Measurements from ENCODE around the gene PHF21A. TPM values are rescaled to one million over a fixed set of nuclear protein-coding genes. Genes with fewer than 3 reads are reported as not detected.

The PHF21A gene
- total and polyA plus RNA-seq, 7 donors, result 4.1 to 21.3 (median 17.2) TPM

- DNase-seq (no peak), ATAC-seq (no peak)
- WGBS, 3 donors, result 93 to 97% (median 94%) methylated on average over 2 of the region's 2 CpGs
- H3K4me1 ChIP-seq, result peaks cover 55% of the 10 kb centered on the region
- H3K27ac ChIP-seq, result no peak overlapping the region
- no peaks in the 10 kb centered on the region for H3K9me3 ChIP-seq
- intact Hi-C loops (cut with DNase I), result loop anchor here in 1 of 2 donors (10.0 kb wide), 1 partner anchor 234 kb away; no protein-coding TSS in a partner anchor
- H3K4me3 ChIP-seq, result no peak overlapping the region
- no peaks in the 10 kb centered on the region for H3K27me3 ChIP-seq (ENCODE audit: insufficient read depth in 3 of 3, low read length in 2 of 3)
- no peaks in the 10 kb centered on the region for H3K36me3 ChIP-seq (ENCODE audit: insufficient read depth in 1 of 2, low read depth in 1 of 2)
- TF ChIP-seq CTCF (IDR thresholded peaks at IDR 0.05), result no peak
These were observed 12.5 kb downstream of the PHF21A start for GRCh38 chr11:46108751-46109150.

GRCh38 chr11:46107780-46108179, 13.5 kb downstream of the PHF21A start:
- Histone ChIP-seq H3K4me1 (peaks cover 50% of the 10 kb centered on the region), H3K36me3 (ENCODE audit: insufficient read depth in 1 of 2, low read depth in 1 of 2) (no peaks in the 10 kb centered on the region), H3K4me3 (no peak overlapping the region), H3K27ac (no peak overlapping the region), H3K9me3 (no peaks in the 10 kb centered on the region), H3K27me3 (ENCODE audit: insufficient read depth in 3 of 3, low read length in 2 of 3) (no peaks in the 10 kb centered on the region)
- 76 to 86% (median 86%) methylated on average over 2 of the region's 2 CpGs for WGBS, 3 donors
- TF ChIP-seq CTCF (IDR thresholded peaks at IDR 0.05), result no peak
- intact Hi-C loops (cut with DNase I), result loop anchor here in 1 of 2 donors (10.0 kb wide), 1 partner anchor 233 kb away; no protein-coding TSS in a partner anchor
- DNase-seq, result no peak
- ATAC-seq, result no peak

GRCh38 chr11:46107408-46107718, 13.9 kb downstream of the PHF21A start:
- intact Hi-C loops (cut with DNase I), result loop anchor here in 1 of 2 donors (10.0 kb wide), 1 partner anchor 233 kb away; no protein-coding TSS in a partner anchor
- H3K36me3 ChIP-seq (ENCODE audit: insufficient read depth in 1 of 2, low read depth in 1 of 2), result no peaks in the 10 kb centered on the region
- no peak for TF ChIP-seq CTCF (IDR thresholded peaks at IDR 0.05)
- peaks cover 46% of the 10 kb centered on the region for H3K4me1 ChIP-seq
- H3K9me3 ChIP-seq, result no peaks in the 10 kb centered on the region
- no peaks in the 10 kb centered on the region for H3K27me3 ChIP-seq (ENCODE audit: insufficient read depth in 3 of 3, low read length in 2 of 3)
- DNase-seq (no peak), ATAC-seq (no peak)
- H3K27ac ChIP-seq, result no peak overlapping the region
- no peak overlapping the region for H3K4me3 ChIP-seq
- 77 to 86% (median 81%) methylated on average over 4 of the region's 4 CpGs for WGBS, 3 donors

GRCh38 chr11:46106530-46107407, 14.5 kb downstream of the PHF21A start:
- H3K27me3 ChIP-seq (ENCODE audit: insufficient read depth in 3 of 3, low read length in 2 of 3), result no peaks in the 10 kb centered on the region
- intact Hi-C loops (cut with DNase I), result loop anchor here in 1 of 2 donors (10.0 kb wide), 1 partner anchor 232 kb away; no protein-coding TSS in a partner anchor
- ATAC-seq (peak in 3 of 4 donors; percentile 57 to 75 (median 59)), DNase-seq (no peak)
- peaks cover 44% of the 10 kb centered on the region for H3K4me1 ChIP-seq
- WGBS, 3 donors, result 35 to 62% (median 35%) methylated on average over 5 of the region's 5 CpGs
- H3K36me3 ChIP-seq (ENCODE audit: insufficient read depth in 1 of 2, low read depth in 1 of 2), result no peaks in the 10 kb centered on the region
- TF ChIP-seq CTCF (IDR thresholded peaks at IDR 0.05), result no peak
- H3K4me3 ChIP-seq, result no peak overlapping the region
- H3K9me3 ChIP-seq, result no peaks in the 10 kb centered on the region
- no peak overlapping the region for H3K27ac ChIP-seq

Measured in psoas muscle (tissue), 8 donors.